Heart right ventricle (tissue), 16 donors: ENCODE results near the gene ZCCHC3. TPM values are rescaled to one million over a fixed set of nuclear protein-coding genes. Genes with fewer than 3 reads are reported as not detected.
A peak's percentile ranks its signal among the peaks of the same experiment; 100 is the strongest.

Source experiments
- ATAC-seq, 8 donors: fragments of 200-7000 bp; cut with Tn5 transposase; one replicate each; pipeline ENCODE4 v1.9.1; 2020; ENCODE audit warnings: mild to moderate bottlenecking in 8 of 8, moderate library complexity in 8 of 8, moderate number of reproducible peaks in 1 of 8
- DNase-seq, 2 donors: peaks; one replicate each; pipeline ENCODE4 v3.0.0-alpha.2; 2020
- H3K27ac ChIP-seq, 10 donors: fragments of 200-600 bp; sonication (generic) in 2 of 10; one replicate each; pipeline versions ENCODE4 v1.5.0 to v1.8.0; 2020 to 2022; ENCODE audit warnings: mild to moderate bottlenecking in 3 of 10
- H3K27me3 ChIP-seq, 7 donors: fragments of 200-600 bp; one replicate each; pipeline ENCODE4 v1.8.0; 2021 to 2022; ENCODE audit warnings: mild to moderate bottlenecking in 2 of 7
- H3K36me3 ChIP-seq, 9 donors: fragments of 200-600 bp; sonication (generic) in 1 of 9; one replicate each; pipeline versions ENCODE4 v1.5.0 to v1.8.0; 2020 to 2022; ENCODE audit warnings: mild to moderate bottlenecking in 2 of 9
- H3K4me1 ChIP-seq, 9 donors: fragments of 200-600 bp; sonication (generic) in 1 of 9; one replicate each; pipeline versions ENCODE4 v1.5.0 to v1.8.0; 2020 to 2022; ENCODE audit warnings: mild to moderate bottlenecking in 4 of 9
- H3K4me3 ChIP-seq, 10 donors: fragments of 200-600 bp; sonication (generic) in 2 of 10; one replicate each; pipeline versions ENCODE4 v1.5.0 to v1.8.0; 2020 to 2022; ENCODE audit warnings: mild to moderate bottlenecking in 7 of 10, moderate library complexity in 2 of 10
- H3K9me3 ChIP-seq, 11 donors: fragments of 200-600 bp in 10 of 11; sonication (generic) in 2 of 11; one replicate each; pipeline versions ENCODE4 v1.5.0 to v1.8.0; 2013 to 2022; ENCODE audit warnings: mild to moderate bottlenecking in 2 of 11, control low read depth in 1 of 11, moderate library complexity in 1 of 11
- CTCF ChIP-seq, 9 donors: fragments of 200-600 bp; sonication (generic) in 2 of 9; IDR thresholded peaks; one replicate each; pipeline versions ENCODE4 v1.5.0 to v1.8.0; 2021 to 2022; ENCODE audit warnings: antibody characterized with exemption in 9 of 9, mild to moderate bottlenecking in 5 of 9, moderate library complexity in 1 of 9
- WGBS, 2 donors: extraction: QIAGEN DNeasy Blood & Tissue Kit; methylation state at CpG; one replicate each; pipeline ENCODE4 v1.1.7; 2013; ENCODE audit warnings: inconsistent platforms in 1 of 2; 5-methylcytosine and 5-hydroxymethylcytosine counted together
- intact Hi-C, 10 donors: fragments of 100-400 bp; cut with DNase I; formaldehyde crosslinking; loops; one replicate each; pipeline versions ENCODE4 v1.11.1 to v1.14.2; 2022
- polyA plus RNA-seq, 2 donors: library from polyadenylated mRNA; stranded (reverse); fragments of 200-250 nt; gene quantifications; one replicate each; pipeline ENCODE4 v1.2.3, GENCODE V29; 2013
- total RNA-seq, 10 donors: library from RNA; stranded (reverse); fragmentation: NEBNext Ultra II Directional in 3 of 10; extraction: Animal tissue kit (Norgen Biotek cat#: 25700) in 3 of 10; gene quantifications; one replicate each; pipeline versions ENCODE4 v1.2.1 to v1.2.4, GENCODE V29; 2021 to 2023
- donor health status: Arrhythmogenic right ventricular cardiomyopathy.
- donor health status: ischemic (EF 13 %, LVEDD 7.1; RV severe dilation, severe dysfunction).
- donor health status: healthy with polysubstance abuse.
- donor health status: DM: no; HTN: yes; CAD: no.
- donor health status: DM: no; HTN: no; CAD: no.
- donor health status: ischemic (EF 25% LVEDD 6.9; RV normal size, moderate dysfunction).
- donor health status: ischemic (EF 25% LVEDD 5.7; RV mildly dilated, moderate dysfunction).
- donor health status: healthy.
- donor health status: DM: yes; HTN: yes; CAD: no.
- donor health status: Ischemic cardiomyopathy.
- donor health status: ischemic (EF 35%, LVEDD 5.7; RV mildly dilated, moderate dysfunction).
- donor health status: nonischemic (EF 11% LVEDD 7.7; RV severe dilation, severe dysfunction).
- donor health status: DM: yes; HTN: yes; CAD: no.
- donor health status: PGD.
- donor health status: ischemic (EF 29% LVEDD 5.4; RV normal size, mild dysfunction).
- donor health status: nonischemic (EF 23%, LVEDD 6.1; RV moderate dilation, normal function).

The ZCCHC3 gene
- total and polyA plus RNA-seq, 12 donors: 7.7 to 12.8 (median 10.5) TPM

- 0 to 1% methylated on average over 40 to 43 of the region's 43 CpGs for WGBS, 2 donors
Measured at GRCh38 chr20:290084-290831, 7.1 kb upstream of the ZCCHC3 start, which contains the start of gene C20orf96. Gene C20orf96, minus strand, starts transcription at chr20:290750. Its CDS starts 140 bp downstream, at chr20:290610.

GRCh38 chr20:294602-295001, 2.8 kb upstream of the ZCCHC3 start:
- Histone ChIP-seq H3K27ac (no peak overlapping the region), H3K27me3 (no peaks in the 10 kb centered on the region), H3K9me3 (no peaks in the 10 kb centered on the region), H3K4me3 (no peak overlapping the region), H3K36me3 (no peaks in the 10 kb centered on the region), H3K4me1 (peaks cover 0 to 46% (median 33%) of the 10 kb centered on the region in 9 donors)
- WGBS, 2 donors: 87 to 88% methylated on average over 5 of the region's 5 CpGs
- TF ChIP-seq CTCF (IDR thresholded peaks at IDR 0.05): no peak
- intact Hi-C loops: no loop called here
- DNase-seq (no peak), ATAC-seq (no peak)

More at GRCh38 chr20:290084-290831, 7.1 kb upstream of the ZCCHC3 start, which contains the start of gene C20orf96:
- DNase-seq: peak; percentile 93 to 94
- Histone ChIP-seq H3K4me3 (peak within 1 kb of the TSS; percentile 29 to 95 (median 70)), H3K4me1 (peaks cover 0 to 24% (median 16%) of the 10 kb centered on the region in 9 donors), H3K9me3 (no peaks in the 10 kb centered on the region), H3K27me3 (no peaks in the 10 kb centered on the region), H3K36me3 (no peaks in the 10 kb centered on the region), H3K27ac (peak within 1 kb of the TSS; percentile 26 to 90 (median 80))
- intact Hi-C loops: no loop called here
- TF ChIP-seq CTCF (IDR thresholded peaks at IDR 0.05): peak in 7 of 9 donors; percentile 36 to 57 (median 46)
- peak; percentile 96 to 99 (median 98) for ATAC-seq

GRCh38 chr20:295804-296203, 1.6 kb upstream of the ZCCHC3 start:
- Histone ChIP-seq H3K27me3 (no peaks in the 10 kb centered on the region), H3K36me3 (peaks cover 0 to 4% (median 0%) of the 10 kb centered on the region in 9 donors), H3K4me1 (peaks cover 4 to 51% (median 39%) of the 10 kb centered on the region in 9 donors), H3K27ac (no peak overlapping the region), H3K9me3 (no peaks in the 10 kb centered on the region), H3K4me3 (no peak overlapping the region)
- intact Hi-C loops: loop anchor here in 1 of 10 donors (2.0 kb wide), 1 partner anchor 29 kb away; the partner anchor contains the start of gene SOX12
- DNase-seq (no peak), ATAC-seq (no peak)
- TF ChIP-seq CTCF (IDR thresholded peaks at IDR 0.05): no peak
- 86 to 88% methylated on average over 4 of the region's 4 CpGs for WGBS, 2 donors

- peaks cover 0 to 4% (median 0%) of the 10 kb centered on the region in 9 donors for H3K36me3 ChIP-seq
- H3K4me1 ChIP-seq: peaks cover 4 to 58% (median 47%) of the 10 kb centered on the region in 9 donors
- peak overlapping the region; percentile 70 to 96 (median 92) for H3K4me3 ChIP-seq
- H3K27me3 ChIP-seq: no peaks in the 10 kb centered on the region
- H3K9me3 ChIP-seq: no peaks in the 10 kb centered on the region
- intact Hi-C loops: loop anchor here in 3 of 10 donors (1.0 to 2.0 kb wide), 2 partner anchors 27 kb away; partner anchors contain the start of gene SOX12 (in 3 of the 3)
- ATAC-seq (peak; percentile 47 to 69 (median 56)), DNase-seq (peak; percentile 70 to 74)
- H3K27ac ChIP-seq: peak overlapping the region; percentile 97 to 100 (median 99)
- 0% methylated on average over 59 to 75 of the region's 75 CpGs for WGBS, 2 donors
- no peak for TF ChIP-seq CTCF (IDR thresholded peaks at IDR 0.05)
Measured at GRCh38 chr20:297925-298775, 780 bp downstream of the ZCCHC3 start.
